Neural progenitor cell (in vitro differentiated cells): Measurements from ENCODE around the gene ZNF142.

Experiments
- CTCF ChIP-seq: fragments of 200-600 bp; sonication (generic); IDR thresholded peaks from 2 replicates; pipeline ENCODE4 v1.5.1; 2017; ENCODE audit warnings: antibody characterized with exemption, mild to moderate bottlenecking
- EZH2 ChIP-seq: fragments of 200-600 bp; sonication (generic); IDR thresholded peaks from 2 replicates; pipeline ENCODE4 v1.6.1; 2017; ENCODE audit warnings: antibody characterized with exemption, mild to moderate bottlenecking, moderate library complexity
- EZH2phosphoT487 ChIP-seq: fragments of 200-600 bp; sonication (generic); IDR thresholded peaks from 2 replicates; pipeline ENCODE4 v1.6.1; 2017; ENCODE audit warnings: antibody characterized with exemption

GRCh38 chr2:218655751-218656150 is 3.7 kb downstream of the ZNF142 start:
- no peak for TF ChIP-seq CTCF
- TF ChIP-seq EZH2phosphoT487, result no peak
- no peak for TF ChIP-seq EZH2
